Endodermal cell (in vitro differentiated cells): ENCODE measurements around the gene HELZ2. TPM values are rescaled to one million over a fixed set of nuclear protein-coding genes. Genes with fewer than 3 reads are reported as not detected.

ENCODE experiments used
- DNase-seq: peaks from one replicate; pipeline ENCODE4 v3.0.0-alpha.2; 2017
- H3K27ac ChIP-seq: 2 replicates; pipeline ENCODE4 v1.5.1; 2013; ENCODE audit warnings: mild to moderate bottlenecking, low read depth, low read length, moderate library complexity
- H3K27me3 ChIP-seq: 2 replicates; pipeline ENCODE4 v1.6.1; 2013; ENCODE audit warnings: mild to moderate bottlenecking, low read length, moderate library complexity; ENCODE audit not compliant: insufficient read depth, control insufficient read depth, poor library complexity, severe bottlenecking
- H3K36me3 ChIP-seq: 2 replicates; pipeline ENCODE4 v1.7.0; 2013; ENCODE audit warnings: mild to moderate bottlenecking, low read length, moderate library complexity; ENCODE audit not compliant: control insufficient read depth, insufficient read depth
- H3K4me1 ChIP-seq: one replicate; pipeline ENCODE4 v1.7.0; 2013; ENCODE audit warnings: low read length; ENCODE audit not compliant: control insufficient read depth, insufficient read depth
- H3K4me3 ChIP-seq: 2 replicates; pipeline ENCODE4 v1.5.1; 2013; ENCODE audit warnings: mild to moderate bottlenecking, low read length, moderate library complexity
- H3K9ac ChIP-seq: 2 replicates; pipeline ENCODE4 v1.6.1; 2013; ENCODE audit warnings: mild to moderate bottlenecking, low read length, moderate library complexity; ENCODE audit not compliant: poor library complexity, severe bottlenecking; ENCODE audit errors: extremely low read depth
- H3K9me3 ChIP-seq: 2 replicates; pipeline ENCODE4 v1.6.1; 2013; ENCODE audit warnings: mild to moderate bottlenecking, low read length, moderate library complexity; ENCODE audit not compliant: control insufficient read depth
- H3K27ac Mint-ChIP-seq: 2 replicates; pipeline ENCODE4 v1.8.0; 2020; ENCODE audit warnings: mixed read lengths
- H3K27me3 Mint-ChIP-seq: 2 replicates; pipeline ENCODE4 v1.8.0; 2021; ENCODE audit warnings: mild to moderate bottlenecking, mixed read lengths; ENCODE audit not compliant: insufficient read depth
- H3K36me3 Mint-ChIP-seq: 2 replicates; pipeline ENCODE4 v1.8.0; 2020; ENCODE audit warnings: low read depth, mixed read lengths
- H3K4me1 Mint-ChIP-seq: 2 replicates; pipeline ENCODE4 v1.8.0; 2020; ENCODE audit warnings: mixed read lengths
- H3K4me3 Mint-ChIP-seq: 2 replicates; pipeline ENCODE4 v1.8.0; 2020; ENCODE audit warnings: mild to moderate bottlenecking, moderate library complexity, mixed read lengths
- H3K9me3 Mint-ChIP-seq: 2 replicates; pipeline ENCODE4 v1.8.0; 2020; ENCODE audit warnings: mild to moderate bottlenecking, mixed read lengths
- CTCF ChIP-seq: fragments of 200-600 bp; sonication (generic); conservative IDR thresholded peaks from 2 replicates; pipeline ENCODE4 v1.5.0; 2021; ENCODE audit warnings: antibody characterized with exemption, mild to moderate bottlenecking
- WGBS, 2 experiments: methylation state at CpG; one replicate each; pipeline versions ENCODE4 v1.1.5 to v1.1.7; 2013; ENCODE audit warnings: missing lambda C conversion rate in 2 of 2, mixed read lengths in 1 of 2; ENCODE audit not compliant: insufficient coverage in 1 of 2, insufficient read length in 1 of 2; 5-methylcytosine and 5-hydroxymethylcytosine counted together
- total RNA-seq, 2 donors: library from RNA; stranded (reverse); fragmentation: NEBNext Ultra II Directional in 1 of 2; extraction: Animal tissue kit (Norgen Biotek cat#: 25700) in 1 of 2; gene quantifications; 2 replicates in 1 of 2; 3 replicates in 1 of 2; pipeline ENCODE4 v1.2.1, GENCODE V29; 2021

The HELZ2 gene
- total RNA-seq, 2 donors from 2014 or later: 34.5 to 37.0 TPM

GRCh38 chr20:63567136-63567385 is 7.0 kb downstream of the HELZ2 start:
- no peak overlapping the region for H3K9ac ChIP-seq
- no peaks in the 10 kb centered on the region for H3K36me3 ChIP-seq
- H3K4me1 Mint-ChIP-seq: no peaks in the 10 kb centered on the region
- no peaks in the 10 kb centered on the region for H3K36me3 Mint-ChIP-seq
- H3K4me3 ChIP-seq: no peak overlapping the region
- no peak overlapping the region for H3K27ac ChIP-seq
- no peak for DNase-seq
- H3K4me3 Mint-ChIP-seq: no peak overlapping the region
- TF ChIP-seq CTCF: no peak
- WGBS, 2 experiments: 95 to 98% methylated on average over 13 to 22 of the region's 22 CpGs
- H3K27me3 ChIP-seq: no peaks in the 10 kb centered on the region
- H3K27ac Mint-ChIP-seq: no peak overlapping the region
- H3K4me1 ChIP-seq: no peaks in the 10 kb centered on the region
- H3K9me3 ChIP-seq: no peaks in the 10 kb centered on the region
- H3K9me3 Mint-ChIP-seq: no peaks in the 10 kb centered on the region
- H3K27me3 Mint-ChIP-seq: no peaks in the 10 kb centered on the region

DNA sequence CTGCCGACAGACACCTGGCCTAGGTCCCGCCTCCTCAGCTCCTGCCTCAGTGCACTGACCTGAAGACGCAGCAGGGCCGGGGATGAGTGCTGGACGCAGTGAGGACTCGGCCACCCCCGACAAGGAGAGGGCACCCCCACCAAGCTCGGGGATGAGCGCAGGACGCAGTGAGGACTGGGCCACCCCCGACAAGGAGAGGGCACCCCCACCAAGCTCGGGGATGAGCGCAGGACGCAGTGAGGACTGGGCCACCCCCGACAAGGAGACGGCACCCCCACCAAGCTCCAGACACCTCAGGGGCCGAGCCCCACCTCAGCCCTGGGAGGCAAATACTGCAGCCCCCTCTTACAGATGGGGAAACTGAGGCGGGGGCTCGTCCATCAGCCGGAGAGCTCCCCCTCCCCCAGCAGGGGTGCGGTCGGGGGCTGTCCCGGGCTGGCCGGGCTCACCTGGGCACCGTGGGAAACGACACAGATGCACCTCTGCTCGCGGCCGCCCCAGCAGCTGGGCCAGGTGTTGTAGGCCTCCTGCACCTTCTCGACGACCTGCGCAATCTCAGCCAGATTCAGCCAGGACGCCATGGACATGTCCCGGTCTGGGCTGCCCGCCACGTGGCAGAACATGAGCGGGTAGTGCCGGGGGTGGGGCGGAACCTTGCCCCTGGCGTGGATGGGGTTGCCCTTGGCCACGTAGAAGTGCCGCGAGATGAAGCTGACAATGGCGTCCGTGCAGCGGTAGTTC is 7.5 kb downstream of the HELZ2 start:
- DNase-seq: no peak
- Histone ChIP-seq H3K4me1 (no peaks in the 10 kb centered on the region), H3K9ac (no peak overlapping the region), H3K36me3 (no peaks in the 10 kb centered on the region), H3K4me3 (no peak overlapping the region), H3K27ac (no peak overlapping the region), H3K9me3 (no peaks in the 10 kb centered on the region), H3K27me3 (no peaks in the 10 kb centered on the region)
- Mint-ChIP-seq H3K4me1 (no peaks in the 10 kb centered on the region), H3K4me3 (no peak overlapping the region), H3K27ac (no peak overlapping the region), H3K36me3 (no peaks in the 10 kb centered on the region), H3K27me3 (no peaks in the 10 kb centered on the region), H3K9me3 (no peaks in the 10 kb centered on the region)
- WGBS, 2 experiments: 92 to 93% methylated on average over 30 to 46 of the region's 46 CpGs
- TF ChIP-seq CTCF: no peak

- Histone ChIP-seq H3K9ac (no peak overlapping the region), H3K36me3 (no peaks in the 10 kb centered on the region), H3K4me3 (no peak overlapping the region), H3K9me3 (no peaks in the 10 kb centered on the region), H3K27ac (no peak overlapping the region), H3K27me3 (no peaks in the 10 kb centered on the region), H3K4me1 (no peaks in the 10 kb centered on the region)
- H3K36me3 Mint-ChIP-seq: peaks cover 2% of the 10 kb centered on the region
- no peaks in the 10 kb centered on the region for H3K9me3 Mint-ChIP-seq
- TF ChIP-seq CTCF: no peak
- no peak for DNase-seq
- no peaks in the 10 kb centered on the region for H3K27me3 Mint-ChIP-seq
- no peak overlapping the region for H3K4me3 Mint-ChIP-seq
- H3K4me1 Mint-ChIP-seq: no peaks in the 10 kb centered on the region
- no peak overlapping the region for H3K27ac Mint-ChIP-seq
- 95 to 97% methylated on average over 25 to 43 of the region's 43 CpGs for WGBS, 2 experiments
Observed at GRCh38 chr20:63565699-63566335, 8.2 kb downstream of the HELZ2 start.
